Measurements from ENCODE around the gene EFHB. TPM values are rescaled to one million over a fixed set of nuclear protein-coding genes. Genes with fewer than 3 reads are reported as not detected.
A peak's percentile ranks its signal among the peaks of the same experiment; 100 is the strongest.
"Not testable (repeated sequence)": the region's sequence is repeated elsewhere in the genome, so short reads cannot be mapped to it uniquely, and the experiment has no call there.

Gene EFHB, protein sequence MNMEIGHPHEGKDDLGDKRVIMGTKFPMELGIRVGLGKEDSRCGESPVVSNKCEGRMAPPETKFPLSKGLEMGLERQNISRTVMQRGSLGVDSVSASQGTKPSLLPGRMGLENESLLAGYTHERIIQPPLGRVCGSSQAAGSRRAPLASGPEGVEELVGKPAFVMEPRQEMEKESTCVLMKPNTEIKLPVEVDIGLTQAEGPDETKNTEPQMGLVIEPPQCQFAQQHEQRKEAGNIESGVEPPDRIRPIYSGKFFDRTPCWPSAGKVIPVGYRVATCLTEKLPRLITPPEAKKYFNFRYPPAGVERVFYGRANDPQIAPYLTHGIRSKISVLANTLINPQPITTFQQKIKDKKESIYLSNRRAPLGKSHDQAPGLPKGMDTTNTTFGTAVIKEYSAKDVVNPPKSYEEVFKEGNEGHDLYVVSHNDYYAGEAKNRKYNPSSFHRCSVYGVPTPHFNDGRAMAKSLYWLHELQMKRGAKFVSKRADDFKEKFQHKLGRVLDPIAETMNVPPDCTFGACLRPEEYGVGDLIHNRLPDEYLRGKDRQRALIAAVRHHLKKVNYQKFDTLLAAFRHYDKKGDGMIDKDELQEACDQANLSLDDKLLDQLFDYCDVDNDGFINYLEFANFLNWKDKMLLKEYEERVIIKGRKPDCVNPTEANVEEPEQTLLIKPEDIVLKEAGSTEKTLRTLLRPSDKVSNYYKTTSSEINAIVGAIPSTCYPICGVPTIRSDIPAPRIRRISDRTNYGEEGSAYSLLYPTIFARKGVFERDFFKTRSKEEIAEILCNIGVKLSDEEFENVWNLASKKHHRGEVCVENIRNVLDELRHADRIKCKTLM
- total RNA-seq (2014; rRNA removed; shearing (Covaris generic)), result 0.35 and 0.72 TPM in 2 replicates
- 0.08 TPM in 1 of 2 replicates, not detected in the other for polyA plus RNA-seq (2014; cell fraction: nucleus; rRNA removed)

DNA sequence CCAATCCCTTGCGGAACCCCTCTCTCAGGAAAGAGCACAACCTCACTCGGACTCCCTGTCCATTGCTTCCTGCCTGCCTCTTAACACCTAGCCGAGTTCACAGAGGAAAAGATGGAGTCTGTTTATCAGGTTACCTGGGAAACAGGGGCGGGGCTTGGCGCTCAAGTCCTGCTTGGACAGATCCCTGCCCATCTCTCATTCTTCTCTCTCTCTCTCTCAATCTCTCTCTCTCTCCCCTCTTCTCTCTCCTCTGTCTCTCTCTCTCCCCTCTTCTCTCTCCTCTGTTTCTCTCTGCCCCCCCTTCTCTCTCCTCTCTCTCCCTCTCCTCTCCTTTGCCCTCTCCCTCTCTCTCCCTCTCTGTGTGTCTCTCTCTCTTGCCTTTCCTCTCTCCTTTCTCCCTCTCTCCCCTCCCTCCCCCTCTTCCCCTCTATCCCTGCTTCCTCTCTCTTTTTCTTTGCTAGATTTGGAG, at the start of gene EFHB:
Gene EFHB, minus strand, starts transcription at position 120 of the 469 bp plus-strand sequence. CDS start 199 bp downstream, outside the sequence.
- no peak for DNase-seq (ENCODE audit: extremely low read depth, low read depth)

GRCh38 chr3:19972054-19972453, 38.0 kb upstream of the EFHB start:
- no peak for DNase-seq (ENCODE audit: extremely low read depth, low read depth)

DNA sequence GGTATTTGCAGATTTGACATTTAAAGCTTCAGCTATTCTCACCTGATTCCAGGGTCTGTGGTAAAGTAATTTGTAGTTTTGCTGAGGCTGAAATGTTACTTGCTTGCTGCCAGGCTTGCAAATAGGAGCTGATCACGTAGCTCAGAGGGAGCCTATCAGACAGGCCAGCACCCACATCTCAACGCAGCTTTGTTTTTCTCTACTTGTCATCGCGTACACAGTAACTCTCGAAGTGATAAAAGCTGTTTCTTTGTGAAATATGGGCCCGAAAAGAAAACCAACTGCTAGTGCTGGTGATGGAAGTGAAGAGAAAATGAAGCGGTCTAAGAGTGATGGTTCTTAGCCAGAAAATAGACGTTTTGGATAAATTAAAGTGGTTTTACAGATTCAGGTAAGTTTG, 36.3 kb upstream of the EFHB start:
- no peak for DNase-seq (ENCODE audit: extremely low read depth, low read depth)

DNA sequence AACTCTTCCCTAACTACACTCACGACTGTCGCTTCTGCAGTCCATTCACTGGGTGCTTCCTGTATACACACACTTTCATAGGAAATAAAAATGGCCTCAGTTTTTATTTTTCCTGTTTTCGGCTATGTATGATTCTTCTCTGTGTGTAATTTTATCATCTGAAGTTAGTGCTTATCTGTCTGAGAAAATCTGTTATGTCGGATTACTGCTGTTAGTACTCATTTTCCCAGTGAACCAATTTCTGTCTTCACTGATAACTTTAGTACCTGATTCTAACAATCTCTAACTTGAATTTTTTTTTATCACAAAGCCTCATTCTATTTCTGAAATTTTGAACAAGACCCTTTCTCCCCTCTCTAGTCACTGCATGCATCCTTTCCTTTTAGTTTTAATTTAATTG, 33.8 kb upstream of the EFHB start:
- no peak for DNase-seq (ENCODE audit: extremely low read depth, low read depth)

- no peak for DNase-seq (ENCODE audit: extremely low read depth, low read depth)
Observed at GRCh38 chr3:19967208-19967607, 33.2 kb upstream of the EFHB start.

- DNase-seq (ENCODE audit: extremely low read depth, low read depth), result no peak
Observed at GRCh38 chr3:19961960-19962359, 27.9 kb upstream of the EFHB start.

GRCh38 chr3:19960696-19961095, 26.7 kb upstream of the EFHB start:
- DNase-seq (ENCODE audit: extremely low read depth, low read depth), result no peak

DNA sequence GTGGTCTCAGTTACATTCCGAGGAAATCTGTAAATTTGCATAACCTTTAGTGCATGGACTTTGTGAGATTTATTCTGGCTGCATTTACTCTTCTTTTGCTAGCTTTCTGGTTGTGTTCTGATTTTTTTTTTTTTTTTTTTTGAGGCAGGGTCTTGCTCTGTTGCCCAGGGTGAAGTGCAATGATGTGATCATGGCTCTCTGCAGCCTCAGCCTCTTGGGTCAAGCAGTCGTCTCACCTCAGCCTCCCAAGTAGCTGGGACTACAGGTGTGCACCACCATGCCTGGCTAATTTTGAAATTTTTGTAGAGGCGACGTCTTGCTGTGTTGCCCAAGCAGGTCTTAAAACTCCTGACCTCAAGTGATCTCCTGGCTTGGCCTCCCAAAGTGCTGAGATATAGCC, 25.5 kb upstream of the EFHB start:
- no peak for DNase-seq (ENCODE audit: extremely low read depth, low read depth)

DNA sequence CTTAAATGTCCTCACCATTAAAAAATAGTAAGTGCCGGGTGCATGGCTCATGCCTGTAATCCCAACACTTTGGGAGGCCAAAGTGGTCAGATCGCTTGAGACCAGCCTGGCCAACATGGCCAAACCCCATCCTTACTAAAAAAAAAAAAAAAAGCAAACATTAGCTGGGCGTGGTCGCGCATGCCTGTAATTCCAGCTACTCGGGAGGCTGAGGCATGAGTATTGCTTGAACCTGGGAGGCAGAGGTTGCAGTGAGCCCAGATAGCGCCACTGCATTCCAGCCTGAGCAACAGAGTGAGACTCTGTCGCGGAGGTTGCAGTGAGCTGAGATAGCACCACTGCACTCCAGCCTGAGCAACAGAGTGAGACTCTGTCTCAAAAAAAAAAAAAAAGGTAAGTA, 23.3 kb upstream of the EFHB start:
- not testable (repeated sequence) for DNase-seq (ENCODE audit: extremely low read depth, low read depth)

- no peak for DNase-seq (ENCODE audit: extremely low read depth, low read depth)
Observed at GRCh38 chr3:19954676-19955075, 20.7 kb upstream of the EFHB start.

- no peak for DNase-seq (ENCODE audit: extremely low read depth, low read depth)
Observed at GRCh38 chr3:19950316-19950715, 16.3 kb upstream of the EFHB start.

- DNase-seq (ENCODE audit: extremely low read depth, low read depth), result no peak
Observed at GRCh38 chr3:19948226-19948591, 14.2 kb upstream of the EFHB start.

- no peak for DNase-seq (ENCODE audit: extremely low read depth, low read depth)
Observed at GRCh38 chr3:19947549-19948225, 13.7 kb upstream of the EFHB start.

DNA sequence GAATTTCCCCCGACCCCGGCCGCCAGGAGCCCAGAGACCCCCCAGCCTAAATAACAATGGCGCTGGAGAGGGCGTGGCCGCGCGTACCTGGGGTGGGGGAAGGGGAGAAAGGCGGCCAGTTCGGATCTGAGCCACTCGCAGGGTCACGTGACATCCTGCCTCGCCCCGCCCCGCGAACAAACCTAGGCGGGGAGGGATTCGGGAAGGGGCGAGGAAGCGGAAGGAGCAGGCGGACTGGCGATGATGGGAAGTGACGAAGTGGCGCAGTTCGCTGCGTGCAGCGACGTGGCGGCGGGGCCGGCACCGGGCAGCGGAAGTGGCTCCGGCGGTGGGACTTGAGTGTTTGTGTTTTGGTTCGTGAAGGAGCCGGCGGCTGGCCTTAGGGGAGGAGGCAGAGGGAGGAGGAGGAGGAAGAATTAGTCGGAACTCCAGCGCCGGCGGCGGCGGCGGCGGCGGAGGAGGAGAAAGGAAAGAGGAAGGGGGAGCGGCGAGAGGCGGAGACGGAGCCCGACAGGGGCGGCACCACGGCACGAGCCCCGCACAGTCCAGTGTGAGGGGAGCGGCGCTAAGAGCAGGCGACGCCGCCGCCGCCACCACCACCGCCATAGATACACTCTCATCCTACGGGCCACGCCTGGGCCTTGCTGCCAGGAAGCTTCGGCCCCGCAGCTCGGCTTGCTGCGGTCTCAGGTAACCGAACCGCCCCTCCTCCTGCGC, 13.0 kb upstream of the EFHB start, which contains the start of gene RAB5A:
Gene RAB5A, plus strand, starts transcription at position 266 of the 717 bp plus-strand sequence. CDS start 3,802 bp downstream, outside the sequence.
- peak; percentile 94 for DNase-seq (ENCODE audit: extremely low read depth, low read depth)

DNA sequence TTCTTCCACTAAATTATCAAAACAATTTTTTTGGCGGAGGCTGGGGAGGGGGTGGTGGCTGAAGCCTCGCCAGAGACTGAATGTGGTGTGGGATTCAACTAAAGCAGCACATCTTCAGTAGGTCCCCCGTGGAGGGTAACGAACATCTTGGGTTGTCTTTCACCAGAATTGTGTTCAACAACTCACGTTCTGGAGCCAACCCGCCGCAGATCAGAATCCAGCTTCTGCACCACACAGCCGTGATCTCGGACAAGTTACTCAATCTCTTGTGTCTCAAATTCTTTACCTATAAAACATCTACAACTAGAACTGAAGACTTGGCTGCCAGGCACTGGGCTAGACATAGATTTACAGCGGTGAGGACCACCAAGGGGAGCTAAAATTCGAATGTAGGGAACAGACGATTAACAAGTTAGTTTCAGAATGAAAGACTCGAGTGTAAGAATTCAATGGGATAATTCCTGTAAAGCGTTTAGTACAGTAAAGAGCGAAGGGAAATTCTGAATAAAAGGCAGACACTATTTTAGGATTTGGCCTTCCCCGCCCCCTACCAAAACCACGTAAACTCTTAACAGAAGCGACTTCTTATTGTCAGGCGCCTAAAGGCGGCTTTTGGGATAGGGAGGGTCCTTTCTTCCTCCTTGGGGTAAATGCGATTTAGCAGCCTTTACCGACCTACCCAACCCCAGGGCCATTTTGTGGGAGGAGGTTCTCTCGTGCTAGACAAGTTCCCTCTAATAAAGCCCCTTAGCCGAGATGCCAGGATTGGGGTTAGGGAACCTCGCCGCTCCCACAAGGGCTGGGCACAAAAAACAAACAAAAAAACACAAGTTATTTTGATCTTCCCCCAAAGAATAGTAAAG, 12.2 kb upstream of the EFHB start:
- no peak for DNase-seq (ENCODE audit: extremely low read depth, low read depth)

DNA sequence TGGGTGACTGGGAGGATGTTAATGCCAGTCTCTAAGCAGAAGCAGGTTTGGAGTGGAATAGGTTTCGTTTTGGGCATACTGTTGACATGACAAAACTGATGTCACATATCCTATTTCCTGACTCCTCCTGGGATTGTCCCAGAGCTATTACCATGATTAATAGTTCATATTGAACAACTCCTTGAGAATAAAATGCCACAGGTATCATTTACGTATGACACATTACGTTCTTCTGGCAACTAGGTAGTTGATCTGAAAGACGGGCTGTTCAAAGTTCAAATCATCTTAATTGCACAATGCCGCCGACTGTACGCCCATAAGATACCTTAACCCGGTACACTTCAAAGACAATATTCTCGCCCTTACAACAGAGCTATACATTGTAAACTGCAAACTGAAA, 11.5 kb upstream of the EFHB start:
- DNase-seq (ENCODE audit: extremely low read depth, low read depth), result no peak

GRCh38 chr3:19940643-19941042, 6.6 kb upstream of the EFHB start:
- DNase-seq (ENCODE audit: extremely low read depth, low read depth), result no peak

GRCh38 chr3:19938295-19938627, 4.2 kb upstream of the EFHB start:
- no peak for DNase-seq (ENCODE audit: extremely low read depth, low read depth)
